HG03460 (cell line): Measurements from ENCODE around the gene CLRN1.
"Not testable (repeated sequence)": the region's sequence is repeated elsewhere in the genome, so short reads cannot be mapped to it uniquely, and the experiment has no call there.

Experiments
- ATAC-seq: cut with Tn5 transposase; IDR thresholded peaks from one replicate; pipeline ENCODE4 v1.9.1; 2021; ENCODE audit not compliant: unreplicated experiment

Gene CLRN1, protein sequence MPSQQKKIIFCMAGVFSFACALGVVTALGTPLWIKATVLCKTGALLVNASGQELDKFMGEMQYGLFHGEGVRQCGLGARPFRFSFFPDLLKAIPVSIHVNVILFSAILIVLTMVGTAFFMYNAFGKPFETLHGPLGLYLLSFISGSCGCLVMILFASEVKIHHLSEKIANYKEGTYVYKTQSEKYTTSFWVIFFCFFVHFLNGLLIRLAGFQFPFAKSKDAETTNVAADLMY

DNA sequence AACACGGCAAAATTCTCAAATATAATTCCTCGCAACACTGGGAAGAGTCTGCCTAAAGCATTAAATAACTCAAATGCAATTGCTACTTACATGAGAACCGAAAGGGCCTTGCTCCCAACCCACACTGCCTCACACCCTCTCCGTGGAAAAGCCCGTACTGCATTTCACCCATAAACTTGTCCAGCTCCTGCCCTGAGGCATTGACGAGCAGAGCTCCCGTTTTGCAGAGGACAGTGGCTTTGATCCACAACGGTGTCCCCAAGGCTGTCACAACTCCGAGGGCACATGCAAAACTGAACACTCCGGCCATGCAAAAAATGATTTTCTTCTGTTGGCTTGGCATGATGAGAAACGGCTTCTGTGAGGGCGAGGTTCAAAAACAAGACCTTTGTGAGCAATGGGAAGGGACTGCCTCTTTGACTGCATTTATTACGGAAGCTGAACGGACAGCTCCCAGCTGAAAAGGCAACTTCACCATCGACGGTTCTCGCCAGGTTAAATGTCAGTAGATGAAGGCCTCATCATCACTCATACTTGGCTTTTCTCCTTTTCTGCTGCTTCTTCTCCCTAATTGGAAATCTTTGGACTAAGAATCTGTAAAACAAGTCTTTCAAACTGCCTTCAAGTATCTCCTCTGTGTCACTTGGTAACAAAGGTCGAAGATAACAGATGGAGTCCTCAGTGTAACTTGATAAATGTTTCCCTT is at the start of gene CLRN1:
TSS of gene CLRN1 (minus strand) at position 362 of the 706 bp plus-strand sequence. CDS start at position 343, 19 bp downstream.
- no peak for ATAC-seq

DNA sequence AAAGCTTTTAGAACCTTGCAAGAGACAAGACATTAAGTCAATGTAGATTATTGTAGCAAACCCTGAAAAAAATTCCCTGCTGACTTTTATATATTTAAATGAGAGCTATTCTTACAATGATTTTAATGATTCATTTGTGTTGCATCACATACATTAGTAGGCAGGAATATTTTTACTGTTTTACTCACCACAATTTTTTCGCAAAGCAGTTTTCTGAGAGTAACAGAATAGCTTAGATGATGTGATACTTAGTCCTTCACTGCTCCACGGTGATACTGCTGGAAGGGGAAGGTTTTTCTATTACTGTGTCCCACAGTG is 43.9 kb upstream of the CLRN1 start:
- ATAC-seq = no peak

DNA sequence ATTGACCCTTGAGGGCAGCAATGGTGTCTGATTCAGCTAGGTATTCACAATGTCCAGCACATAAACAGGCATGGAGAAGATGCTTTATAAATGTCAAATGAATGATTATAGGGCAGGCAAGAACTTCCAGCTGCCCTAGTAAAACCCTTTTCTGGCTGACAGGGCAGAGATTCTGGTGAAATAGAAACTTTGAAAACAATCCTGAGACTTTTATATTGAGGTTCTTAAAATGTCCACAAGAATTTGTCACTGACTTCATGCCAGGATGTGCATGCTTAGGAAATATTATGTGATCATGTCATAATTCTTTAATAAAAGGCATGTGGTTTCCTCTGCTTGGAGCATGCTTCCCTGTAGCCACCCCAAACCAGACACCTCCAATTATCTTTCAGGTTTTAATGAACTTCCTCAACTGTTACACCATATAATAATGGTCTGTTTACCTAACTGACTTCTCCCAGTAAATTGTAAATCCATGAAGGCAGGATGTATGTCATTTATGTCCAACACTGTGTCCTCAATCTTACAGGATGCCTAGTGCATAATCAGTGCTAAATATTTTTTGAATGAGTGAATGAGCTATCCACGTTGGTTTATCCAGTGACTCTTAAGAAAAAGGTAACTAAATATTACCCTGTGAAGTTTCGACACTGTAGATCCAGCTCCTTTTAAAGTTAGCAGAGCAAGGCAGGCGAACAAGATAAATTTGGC is 43.4 kb upstream of the CLRN1 start:
- no peak for ATAC-seq

DNA sequence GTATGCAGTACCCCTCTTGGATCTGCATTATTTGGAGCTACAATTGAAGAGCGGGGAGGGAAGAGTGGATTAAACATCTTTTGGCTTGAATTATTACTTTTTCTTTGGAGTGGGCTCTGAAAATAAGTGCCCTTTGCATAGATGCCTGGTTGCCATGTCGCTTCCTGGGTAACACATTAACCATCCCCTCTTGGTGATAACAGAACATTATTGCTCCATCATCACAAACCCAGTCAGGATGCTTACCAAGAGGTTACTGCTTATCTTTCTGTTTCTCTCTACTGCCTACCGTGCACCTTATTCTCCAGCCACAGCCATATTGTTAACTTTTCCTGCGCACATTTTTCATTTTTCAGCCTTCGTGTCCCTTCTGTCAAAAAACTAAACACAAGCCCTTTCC is 42.7 kb upstream of the CLRN1 start:
- no peak for ATAC-seq

DNA sequence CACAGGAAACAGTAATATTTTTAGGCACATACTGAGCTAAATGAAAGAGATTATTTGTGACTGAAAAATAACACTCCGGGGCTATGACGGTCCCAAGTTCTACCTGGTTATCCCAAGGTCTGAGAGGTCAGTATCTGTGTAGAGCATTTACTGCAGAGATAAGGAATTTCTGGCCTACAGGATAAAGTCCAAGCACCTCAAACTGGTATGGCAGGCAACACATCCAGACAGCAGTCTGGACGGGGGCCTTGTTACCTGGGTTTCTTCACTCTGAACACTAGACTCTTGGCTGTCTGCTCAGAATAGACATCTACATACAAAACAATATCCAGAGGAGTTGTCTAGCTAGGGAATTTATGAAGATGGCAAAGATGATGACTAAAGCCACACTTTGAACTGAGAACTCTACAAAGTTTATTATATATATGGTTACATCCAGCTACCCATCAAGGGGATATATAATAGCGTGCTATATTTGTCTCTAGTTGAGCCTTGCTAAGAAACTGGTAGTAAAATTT is 42.0 kb upstream of the CLRN1 start:
- ATAC-seq = no peak

DNA sequence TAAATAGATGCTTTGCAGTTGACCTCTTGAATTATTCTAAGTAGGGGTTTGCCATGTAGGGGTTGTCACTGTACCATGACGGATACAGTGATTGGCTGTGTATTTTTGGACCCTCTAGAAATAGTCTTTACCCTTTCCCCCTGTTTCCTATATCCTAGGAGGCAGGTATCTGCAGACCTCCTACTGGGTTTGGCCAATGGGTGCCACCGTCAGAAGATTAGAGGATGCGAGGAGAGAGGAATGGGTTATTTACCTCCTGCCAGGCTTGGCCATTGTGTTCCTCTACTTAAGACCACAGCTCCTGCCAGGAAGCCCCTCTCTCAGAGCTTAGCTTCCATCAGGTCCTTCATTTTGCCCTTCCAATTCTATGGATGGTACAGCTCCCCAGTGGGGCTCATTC is 40.2 kb upstream of the CLRN1 start:
- ATAC-seq = no peak

DNA sequence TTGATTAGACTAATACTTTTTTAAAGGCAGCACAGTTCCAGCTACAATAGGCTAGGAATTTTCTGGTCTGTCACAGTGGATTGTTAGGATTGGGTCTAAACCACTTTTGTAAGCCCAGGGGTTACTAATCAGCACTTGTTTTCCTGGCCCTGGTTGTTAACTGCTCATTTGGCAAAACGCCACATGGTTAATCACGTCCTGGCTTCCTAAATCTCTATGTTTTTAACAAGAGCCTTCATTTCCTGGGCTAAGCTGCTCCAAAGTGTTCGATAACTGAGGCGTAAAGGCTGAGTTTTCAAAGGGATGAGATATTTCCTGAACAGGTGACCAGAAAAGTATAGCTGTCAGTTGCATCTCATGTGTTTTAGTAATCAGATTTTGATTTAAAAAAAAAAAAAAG is 38.9 kb upstream of the CLRN1 start:
- no peak for ATAC-seq

DNA sequence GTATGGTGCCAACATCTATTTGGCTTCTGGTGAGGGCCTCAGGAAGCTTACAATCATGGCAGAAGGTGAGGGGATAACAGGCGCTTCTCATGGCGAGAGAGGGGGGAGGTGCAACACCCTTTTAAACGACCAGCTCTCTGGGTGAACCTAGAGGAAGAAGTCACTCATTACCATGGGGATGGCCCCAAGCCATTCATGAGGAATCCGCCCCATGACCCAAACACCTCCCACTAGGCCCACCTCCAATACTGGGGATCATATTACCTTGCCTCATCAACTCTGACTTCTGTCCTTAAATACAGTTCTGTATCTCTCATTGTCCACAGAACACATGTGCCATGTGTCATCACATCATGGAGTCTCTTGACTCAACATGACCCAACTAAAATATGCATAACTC is 37.5 kb upstream of the CLRN1 start:
- no peak for ATAC-seq

DNA sequence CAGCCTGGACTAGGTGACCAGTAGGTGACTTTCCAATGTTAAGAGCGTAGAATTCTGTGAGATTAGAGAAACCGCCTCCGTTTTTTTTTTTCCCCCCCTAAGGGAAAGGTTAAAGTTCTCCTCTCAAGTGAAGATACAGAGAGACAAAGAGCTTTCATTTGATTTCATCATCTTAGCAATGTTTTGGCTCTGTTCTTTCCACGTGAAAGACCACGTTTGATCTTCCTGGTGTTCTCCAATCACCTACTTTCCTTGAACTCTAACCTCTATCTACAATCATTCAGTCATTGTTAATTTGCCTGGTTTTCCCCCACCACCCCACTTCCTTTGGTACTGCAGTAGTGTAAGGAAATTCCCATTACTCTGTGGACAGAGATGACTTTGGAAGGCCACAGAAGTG is 36.9 kb upstream of the CLRN1 start:
- ATAC-seq = no peak

DNA sequence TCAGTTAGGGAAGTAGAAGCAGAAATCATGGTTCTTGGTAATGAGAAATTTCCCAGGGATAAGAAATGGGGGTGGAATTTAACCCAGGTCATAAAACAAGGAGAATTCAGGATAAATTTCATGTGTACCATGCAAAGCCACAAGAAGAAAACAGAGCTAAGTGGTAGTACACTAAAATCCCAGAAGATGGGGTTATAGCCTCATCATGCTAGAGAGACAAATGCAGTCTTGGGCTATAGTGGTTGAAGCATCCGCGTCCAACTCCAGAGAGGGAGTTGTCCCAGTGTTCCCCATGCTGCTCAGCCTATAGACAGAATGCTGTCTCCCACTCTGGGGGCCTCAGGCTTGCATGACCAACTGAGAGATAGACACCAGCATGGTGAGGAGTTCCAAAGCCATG is 36.2 kb upstream of the CLRN1 start:
- no peak for ATAC-seq

DNA sequence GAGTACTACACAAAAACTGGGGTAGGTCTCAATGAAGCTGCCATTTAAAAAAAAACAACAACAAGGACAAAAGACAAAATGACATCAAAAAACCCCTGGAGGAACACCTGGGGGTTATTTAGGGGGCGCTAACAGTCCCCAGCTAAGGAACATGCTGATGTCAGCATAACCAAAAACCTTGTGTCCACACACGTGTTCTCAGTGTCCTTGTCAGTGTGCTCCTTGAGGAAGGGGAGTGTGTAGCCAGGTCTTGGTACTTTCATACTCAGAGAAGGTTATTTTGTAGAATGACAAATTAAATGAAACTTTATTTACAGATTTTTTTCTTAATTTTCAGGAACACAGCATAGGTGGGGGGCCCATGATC is 31.2 kb upstream of the CLRN1 start:
- ATAC-seq = no peak

DNA sequence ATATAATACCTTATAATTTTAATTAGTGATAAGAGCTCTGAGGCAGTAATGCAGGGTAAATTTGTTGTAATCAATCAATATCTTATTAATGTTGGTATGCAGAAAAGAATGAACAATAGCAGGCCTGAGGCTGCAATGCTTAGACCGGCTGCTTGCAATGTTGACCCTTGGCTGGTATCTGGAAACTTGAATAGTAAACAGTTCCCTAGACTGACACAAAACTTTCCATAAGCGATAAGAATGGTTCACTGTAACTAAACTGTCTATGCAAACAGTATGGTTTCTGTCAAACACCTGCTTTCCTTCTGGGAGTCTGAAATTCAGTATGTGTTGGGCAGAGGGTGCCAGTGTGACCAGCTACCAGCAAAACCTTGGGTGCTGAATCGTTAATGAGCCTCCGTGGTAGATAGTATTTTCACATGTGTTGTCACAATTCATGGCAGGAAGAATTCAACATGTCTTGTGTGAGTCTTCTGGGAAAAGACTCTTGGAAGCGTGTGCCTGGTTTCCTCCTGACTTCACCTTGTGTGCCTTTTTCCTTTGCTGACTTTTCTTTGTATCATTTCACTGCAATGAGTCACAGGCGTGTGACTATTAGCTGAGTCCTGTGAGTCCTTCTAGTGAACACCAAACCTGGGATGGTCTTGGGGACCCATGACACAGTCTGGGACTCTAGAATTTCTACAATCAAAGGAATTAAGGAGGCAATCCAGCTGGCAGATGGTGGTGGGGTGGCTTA is 30.7 kb upstream of the CLRN1 start:
- ATAC-seq = no peak

DNA sequence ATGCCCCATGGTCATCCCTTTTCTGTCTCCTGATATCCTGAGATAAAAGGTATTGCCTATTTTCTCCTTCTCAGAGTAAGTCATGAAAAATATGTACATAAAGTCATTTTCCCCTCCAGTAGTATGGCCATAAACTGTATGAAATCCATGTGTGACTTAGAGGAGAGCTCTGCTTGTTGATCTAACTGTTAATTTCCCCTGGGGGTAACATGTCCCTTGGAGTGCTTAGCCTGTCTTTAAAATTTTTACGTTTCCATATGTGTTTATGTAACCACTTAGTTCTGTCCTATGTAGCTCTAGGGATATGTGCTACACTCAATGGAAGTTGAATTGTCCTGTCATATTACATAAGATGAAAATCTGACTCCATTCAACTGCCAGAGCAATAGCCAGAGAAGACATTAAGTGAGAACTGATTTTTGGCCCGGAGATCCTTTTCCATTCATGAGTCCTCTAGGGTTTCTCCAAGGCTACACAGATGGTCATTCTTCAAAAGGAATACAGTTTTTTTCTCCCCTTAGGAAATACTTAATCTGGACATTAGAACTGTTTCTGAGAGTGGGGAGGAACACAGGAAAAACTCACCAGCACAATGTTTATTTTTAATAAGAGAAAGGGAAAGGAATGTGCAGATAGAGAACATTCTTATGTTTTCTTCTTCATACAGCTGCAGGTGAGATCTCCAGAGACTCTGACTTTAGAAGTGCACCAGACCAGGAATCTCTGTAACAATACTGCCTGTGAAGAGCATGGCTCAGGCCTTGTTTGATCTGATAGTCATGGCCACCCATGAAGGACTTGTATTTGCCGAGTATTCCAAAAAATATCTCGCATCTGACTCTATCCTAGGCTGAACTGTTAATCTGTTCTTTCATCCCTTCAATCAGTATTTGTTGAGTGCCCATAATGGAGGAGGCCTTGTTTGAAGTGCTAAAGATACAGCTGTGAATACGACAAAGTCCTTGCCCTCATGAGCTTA is 29.8 kb upstream of the CLRN1 start:
- no peak for ATAC-seq

DNA sequence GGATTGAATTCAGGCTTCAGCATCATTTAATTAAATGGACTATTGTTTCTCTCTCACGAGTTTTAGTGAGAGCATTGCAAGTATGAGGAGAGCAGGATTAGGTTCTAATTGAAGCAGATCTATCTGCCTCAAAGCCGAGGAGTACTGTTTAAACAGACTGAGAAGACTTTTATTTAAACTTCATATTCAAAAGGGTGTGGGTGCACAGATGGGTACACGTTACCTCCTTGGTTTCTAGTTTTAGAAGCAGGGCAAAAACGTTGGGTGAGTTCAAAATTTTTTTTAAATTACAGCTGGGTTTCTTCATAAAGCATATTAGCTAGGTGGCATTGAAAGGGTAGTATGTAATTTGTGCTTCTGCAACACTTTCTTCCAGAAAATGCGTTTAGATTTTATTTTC is 26.5 kb upstream of the CLRN1 start:
- ATAC-seq = no peak

DNA sequence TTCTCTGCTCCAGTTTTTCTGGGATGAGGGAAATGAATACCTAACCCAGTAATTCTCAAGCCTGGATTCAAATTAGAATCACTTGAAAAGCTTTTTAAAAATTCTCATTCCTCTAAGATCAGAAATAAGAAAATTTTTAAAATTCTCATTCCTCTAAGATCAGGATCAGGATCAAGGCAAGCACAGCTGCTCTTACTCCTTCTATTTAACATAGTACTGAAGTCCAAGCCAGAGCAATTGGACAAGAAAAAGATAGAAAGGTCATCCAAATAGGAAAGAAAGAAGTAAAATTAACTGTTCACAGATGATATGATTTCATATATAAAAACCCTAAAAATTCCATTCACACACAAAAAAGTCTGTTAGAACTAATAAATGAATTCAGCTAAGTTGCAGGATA is 24.2 kb upstream of the CLRN1 start:
- no peak for ATAC-seq

DNA sequence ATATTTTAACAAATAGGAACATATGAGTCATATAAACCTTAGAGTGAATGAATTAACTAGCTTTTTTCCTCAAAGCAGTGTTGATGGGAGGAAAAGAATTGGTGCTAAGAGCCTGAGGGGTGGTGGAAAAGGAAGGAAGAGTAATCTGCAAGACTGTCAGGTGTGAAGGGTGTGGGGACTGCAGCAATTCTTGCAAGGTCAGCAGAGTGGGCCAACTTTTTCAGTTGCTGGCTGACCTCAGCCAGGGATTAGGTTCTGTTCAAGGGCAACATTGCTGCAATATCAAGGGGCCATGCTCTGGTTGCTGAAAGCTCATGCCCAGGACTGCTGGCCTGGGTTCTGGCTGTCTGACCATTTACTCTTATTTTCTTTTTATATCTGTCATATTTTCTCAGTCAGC is 23.0 kb upstream of the CLRN1 start:
- ATAC-seq = no peak

DNA sequence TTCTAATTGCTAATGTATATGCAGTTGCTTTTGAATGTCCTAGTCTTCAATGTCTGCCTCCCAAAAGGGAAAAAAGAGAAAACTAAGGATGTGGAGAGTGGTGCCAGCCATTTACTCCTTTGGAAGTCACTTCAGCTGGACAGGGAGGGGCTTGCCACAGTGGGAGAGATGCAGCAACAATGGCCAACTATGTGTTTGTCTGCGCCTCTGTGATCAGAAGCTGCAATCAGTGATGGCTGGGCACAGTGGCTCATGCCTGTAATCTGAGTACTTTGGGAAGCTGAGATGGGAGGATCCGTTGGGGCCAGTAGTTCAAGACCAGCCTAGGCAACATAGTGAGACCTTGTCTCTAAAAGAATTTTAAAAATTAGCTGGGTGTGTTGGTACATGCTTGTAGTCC is 16.7 kb upstream of the CLRN1 start:
- ATAC-seq = no peak

DNA sequence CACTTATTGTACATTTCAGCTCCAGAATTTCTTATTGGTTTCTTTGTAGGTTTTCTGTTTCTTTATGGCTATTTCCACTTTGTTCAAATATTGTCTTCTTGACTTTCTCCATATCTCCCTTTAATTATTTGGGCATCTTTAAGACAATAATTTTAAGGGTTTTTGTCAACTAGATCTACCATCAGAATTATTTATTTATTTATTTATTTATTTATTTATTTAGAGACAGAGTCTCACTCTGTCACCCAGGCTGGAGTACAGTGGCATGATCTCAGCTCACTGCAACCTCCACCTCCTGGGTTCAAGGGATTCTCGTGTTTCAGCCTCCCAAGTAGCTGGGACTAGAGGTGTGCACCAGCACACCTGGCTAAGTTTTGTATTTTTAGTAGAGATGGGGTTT is 15.9 kb upstream of the CLRN1 start:
- ATAC-seq = not testable (repeated sequence)

DNA sequence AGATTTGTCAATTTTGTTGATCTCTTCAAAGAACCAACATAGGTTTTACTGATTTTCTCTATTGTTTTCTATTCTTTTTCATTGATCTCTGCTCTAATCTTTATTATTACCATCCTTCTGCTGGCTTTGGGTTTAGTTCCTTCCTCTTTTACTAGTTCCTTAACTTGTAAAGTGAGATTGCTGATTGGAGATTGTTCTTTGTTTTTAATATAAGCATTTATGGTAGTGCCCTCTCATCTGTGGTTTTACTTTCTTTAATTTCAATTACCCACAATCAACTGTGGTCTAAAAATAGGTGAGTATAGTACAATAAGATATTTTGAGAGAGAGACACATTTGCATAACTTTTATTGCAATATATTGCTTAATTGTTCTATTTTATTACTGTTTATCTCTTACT is 13.2 kb upstream of the CLRN1 start:
- no peak for ATAC-seq

DNA sequence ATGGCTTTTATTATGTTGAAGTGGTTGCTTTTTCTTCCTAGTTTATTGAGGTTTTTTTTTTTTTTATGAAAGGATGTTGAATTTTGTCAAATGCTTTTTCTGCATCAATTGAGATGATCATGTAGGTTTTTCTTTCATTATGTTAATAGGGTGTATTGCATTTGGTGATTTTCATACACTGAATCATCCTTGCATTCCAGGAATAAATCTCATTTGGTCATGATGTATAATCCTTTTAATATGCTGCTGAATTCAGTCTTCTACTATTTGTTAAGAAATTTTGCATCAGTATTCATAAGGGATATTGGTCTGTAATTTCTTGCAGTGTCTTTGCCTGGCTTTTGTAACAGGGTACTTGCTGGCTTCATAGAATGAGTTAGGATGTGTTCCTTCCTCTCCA is 11.5 kb upstream of the CLRN1 start:
- ATAC-seq = no peak
